K562 (cell line): Measurements from ENCODE around the gene RABL6.

ENCODE experiments used
- CBX3 ChIP-seq, 2 experiments: IDR thresholded peaks; 1 replicate in 1 of 2; 2 replicates in 1 of 2; pipeline ENCODE4 v1.6.1; 2012; ENCODE audit warnings: inconsistent platforms in 2 of 2, low read length in 2 of 2, borderline replicate concordance in 1 of 2, control low read depth in 1 of 2
- MXI1 ChIP-seq: IDR thresholded peaks from 2 replicates; pipeline ENCODE4 v1.6.1; 2011; ENCODE audit warnings: low read depth, mild to moderate bottlenecking, improper control_type of control experiment, low read length
- NR3C1 ChIP-seq: sonication (generic); formaldehyde crosslinking; IDR thresholded peaks from 2 replicates; pipeline ENCODE4 v1.8.1; 2022; ENCODE audit warnings: missing genetic modification reagents
- STAT5B ChIP-seq: fragments of 250-450 bp; sonication (Bioruptor Pico); IDR thresholded peaks from 2 replicates; pipeline ENCODE4 v1.8.0; 2021; ENCODE audit warnings: mild to moderate bottlenecking, inconsistent platforms
- TF ChIP-seq, protein P1 (sequence below): IDR thresholded peaks from 2 replicates; pipeline ENCODE4 v1.6.1; 2014; ENCODE audit warnings: antibody characterized with exemption
- TF ChIP-seq, protein P2 (sequence below): sonication (generic); formaldehyde crosslinking; IDR thresholded peaks from 2 replicates; pipeline ENCODE4 v1.8.0; 2022; ENCODE audit warnings: missing genetic modification reagents, mild to moderate bottlenecking, borderline replicate concordance
- TF ChIP-seq, protein P3 (sequence below): sonication (generic); formaldehyde crosslinking; IDR thresholded peaks from 2 replicates; pipeline ENCODE4 v1.8.1; 2022; ENCODE audit warnings: missing genetic modification reagents
- TF ChIP-seq, protein P4 (sequence below), 3 experiments: IDR thresholded peaks in 2 of 3; conservative IDR thresholded peaks in 1 of 3; 2 replicates each; pipeline ENCODE4 v1.5.1; 2011 to 2012; ENCODE audit warnings: low read length in 3 of 3, mild to moderate bottlenecking in 3 of 3, control low read depth in 2 of 3, improper control_type of control experiment in 1 of 3, inconsistent platforms in 1 of 3, low read depth in 1 of 3, mixed read lengths in 1 of 3, moderate library complexity in 1 of 3; ENCODE audit not compliant: insufficient read depth in 2 of 3

DNA sequence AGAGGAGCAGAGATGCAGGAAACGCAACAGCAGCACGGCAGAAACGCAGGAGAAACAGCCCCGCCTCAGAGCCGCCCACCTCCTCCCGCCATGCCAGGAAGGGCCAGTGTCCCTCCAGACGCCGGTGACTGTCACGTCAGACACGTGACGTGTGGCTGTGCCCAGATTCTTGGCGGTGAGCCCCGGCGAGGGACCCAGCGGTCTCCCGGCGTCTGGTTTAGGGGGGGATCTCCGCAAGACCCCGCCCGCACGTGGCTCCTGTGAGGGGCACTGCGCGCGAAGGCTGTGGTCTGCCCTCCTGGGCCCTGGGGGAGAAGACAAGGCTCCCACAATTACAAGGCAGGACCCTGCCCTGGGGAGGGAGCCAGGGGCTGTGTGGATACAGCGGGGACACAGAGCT lies 47.3 kb upstream of the RABL6 start:
- TF ChIP-seq MXI1: no peak
- TF ChIP-seq, protein P1, sequence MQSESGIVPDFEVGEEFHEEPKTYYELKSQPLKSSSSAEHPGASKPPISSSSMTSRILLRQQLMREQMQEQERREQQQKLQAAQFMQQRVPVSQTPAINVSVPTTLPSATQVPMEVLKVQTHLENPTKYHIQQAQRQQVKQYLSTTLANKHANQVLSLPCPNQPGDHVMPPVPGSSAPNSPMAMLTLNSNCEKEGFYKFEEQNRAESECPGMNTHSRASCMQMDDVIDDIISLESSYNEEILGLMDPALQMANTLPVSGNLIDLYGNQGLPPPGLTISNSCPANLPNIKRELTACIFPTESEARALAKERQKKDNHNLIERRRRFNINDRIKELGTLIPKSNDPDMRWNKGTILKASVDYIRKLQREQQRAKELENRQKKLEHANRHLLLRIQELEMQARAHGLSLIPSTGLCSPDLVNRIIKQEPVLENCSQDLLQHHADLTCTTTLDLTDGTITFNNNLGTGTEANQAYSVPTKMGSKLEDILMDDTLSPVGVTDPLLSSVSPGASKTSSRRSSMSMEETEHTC: no peak
- TF ChIP-seq CBX3 (IDR thresholded peaks at IDR 0.05; ENCODE audit: borderline replicate concordance in 1 of 2, low read length in 2 of 2): no peak
- TF ChIP-seq, protein P2, sequence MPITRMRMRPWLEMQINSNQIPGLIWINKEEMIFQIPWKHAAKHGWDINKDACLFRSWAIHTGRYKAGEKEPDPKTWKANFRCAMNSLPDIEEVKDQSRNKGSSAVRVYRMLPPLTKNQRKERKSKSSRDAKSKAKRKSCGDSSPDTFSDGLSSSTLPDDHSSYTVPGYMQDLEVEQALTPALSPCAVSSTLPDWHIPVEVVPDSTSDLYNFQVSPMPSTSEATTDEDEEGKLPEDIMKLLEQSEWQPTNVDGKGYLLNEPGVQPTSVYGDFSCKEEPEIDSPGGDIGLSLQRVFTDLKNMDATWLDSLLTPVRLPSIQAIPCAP: no peak
- TF ChIP-seq STAT5B (CRISPR knock-in tag): no peak
- no peak for TF ChIP-seq NR3C1 (CRISPR knock-in tag)
- TF ChIP-seq, protein P3, sequence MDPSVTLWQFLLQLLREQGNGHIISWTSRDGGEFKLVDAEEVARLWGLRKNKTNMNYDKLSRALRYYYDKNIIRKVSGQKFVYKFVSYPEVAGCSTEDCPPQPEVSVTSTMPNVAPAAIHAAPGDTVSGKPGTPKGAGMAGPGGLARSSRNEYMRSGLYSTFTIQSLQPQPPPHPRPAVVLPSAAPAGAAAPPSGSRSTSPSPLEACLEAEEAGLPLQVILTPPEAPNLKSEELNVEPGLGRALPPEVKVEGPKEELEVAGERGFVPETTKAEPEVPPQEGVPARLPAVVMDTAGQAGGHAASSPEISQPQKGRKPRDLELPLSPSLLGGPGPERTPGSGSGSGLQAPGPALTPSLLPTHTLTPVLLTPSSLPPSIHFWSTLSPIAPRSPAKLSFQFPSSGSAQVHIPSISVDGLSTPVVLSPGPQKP (CRISPR knock-in tag): no peak
- TF ChIP-seq, protein P4, sequence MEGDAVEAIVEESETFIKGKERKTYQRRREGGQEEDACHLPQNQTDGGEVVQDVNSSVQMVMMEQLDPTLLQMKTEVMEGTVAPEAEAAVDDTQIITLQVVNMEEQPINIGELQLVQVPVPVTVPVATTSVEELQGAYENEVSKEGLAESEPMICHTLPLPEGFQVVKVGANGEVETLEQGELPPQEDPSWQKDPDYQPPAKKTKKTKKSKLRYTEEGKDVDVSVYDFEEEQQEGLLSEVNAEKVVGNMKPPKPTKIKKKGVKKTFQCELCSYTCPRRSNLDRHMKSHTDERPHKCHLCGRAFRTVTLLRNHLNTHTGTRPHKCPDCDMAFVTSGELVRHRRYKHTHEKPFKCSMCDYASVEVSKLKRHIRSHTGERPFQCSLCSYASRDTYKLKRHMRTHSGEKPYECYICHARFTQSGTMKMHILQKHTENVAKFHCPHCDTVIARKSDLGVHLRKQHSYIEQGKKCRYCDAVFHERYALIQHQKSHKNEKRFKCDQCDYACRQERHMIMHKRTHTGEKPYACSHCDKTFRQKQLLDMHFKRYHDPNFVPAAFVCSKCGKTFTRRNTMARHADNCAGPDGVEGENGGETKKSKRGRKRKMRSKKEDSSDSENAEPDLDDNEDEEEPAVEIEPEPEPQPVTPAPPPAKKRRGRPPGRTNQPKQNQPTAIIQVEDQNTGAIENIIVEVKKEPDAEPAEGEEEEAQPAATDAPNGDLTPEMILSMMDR (IDR thresholded peaks at IDR 0.05 in 2 of 3, conservative IDR thresholded peaks at IDR 0.05 in 1 of 3; ENCODE audit: insufficient read depth in 2 of 3, low read depth in 1 of 3, low read length in 3 of 3): no peak
